Myocyte (in vitro differentiated cells): ENCODE measurements around the gene TBC1D3I. TPM values are rescaled to one million over a fixed set of nuclear protein-coding genes. Genes with fewer than 3 reads are reported as not detected.
"Not testable (repeated sequence)": the region's sequence is repeated elsewhere in the genome, so short reads cannot be mapped to it uniquely, and the experiment has no call there.

Experiments
- DNase-seq: peaks from one replicate; pipeline ENCODE4 v3.0.0-alpha.2; 2012; ENCODE audit warnings: low read depth
- total RNA-seq: library from RNA; depleted of rRNA; stranded (reverse); fragments of >200 nt; gene quantifications from 2 replicates; pipeline ENCODE4 v1.2.3, GENCODE V29; 2014

The TBC1D3I gene
- total RNA-seq, 1 donor from 2014 or later: 0.13 TPM

- DNase-seq: not testable (repeated sequence)
Measured at GRCh38 chr17:36207383-36207782, 57.0 kb downstream of the TBC1D3I start.

DNA sequence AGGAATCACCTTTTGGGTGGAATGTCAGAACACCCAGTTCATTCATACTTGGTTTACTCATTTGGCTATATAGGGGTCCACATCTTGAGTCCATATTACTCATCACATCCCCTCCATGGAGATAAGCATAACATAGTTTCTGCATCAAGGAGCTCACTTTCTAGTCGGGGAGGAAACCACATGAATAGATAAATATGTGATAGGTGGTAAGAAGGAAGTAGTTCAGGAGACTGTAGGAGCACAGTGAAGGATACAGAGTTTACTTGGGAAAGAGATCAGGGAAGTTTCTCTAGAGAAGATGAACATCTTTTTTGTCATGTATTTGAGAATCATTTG, 57.9 kb downstream of the TBC1D3I start:
- DNase-seq: not testable (repeated sequence)

- no peak for DNase-seq
Measured at GRCh38 chr17:36205637-36206485, 58.5 kb downstream of the TBC1D3I start.

DNA sequence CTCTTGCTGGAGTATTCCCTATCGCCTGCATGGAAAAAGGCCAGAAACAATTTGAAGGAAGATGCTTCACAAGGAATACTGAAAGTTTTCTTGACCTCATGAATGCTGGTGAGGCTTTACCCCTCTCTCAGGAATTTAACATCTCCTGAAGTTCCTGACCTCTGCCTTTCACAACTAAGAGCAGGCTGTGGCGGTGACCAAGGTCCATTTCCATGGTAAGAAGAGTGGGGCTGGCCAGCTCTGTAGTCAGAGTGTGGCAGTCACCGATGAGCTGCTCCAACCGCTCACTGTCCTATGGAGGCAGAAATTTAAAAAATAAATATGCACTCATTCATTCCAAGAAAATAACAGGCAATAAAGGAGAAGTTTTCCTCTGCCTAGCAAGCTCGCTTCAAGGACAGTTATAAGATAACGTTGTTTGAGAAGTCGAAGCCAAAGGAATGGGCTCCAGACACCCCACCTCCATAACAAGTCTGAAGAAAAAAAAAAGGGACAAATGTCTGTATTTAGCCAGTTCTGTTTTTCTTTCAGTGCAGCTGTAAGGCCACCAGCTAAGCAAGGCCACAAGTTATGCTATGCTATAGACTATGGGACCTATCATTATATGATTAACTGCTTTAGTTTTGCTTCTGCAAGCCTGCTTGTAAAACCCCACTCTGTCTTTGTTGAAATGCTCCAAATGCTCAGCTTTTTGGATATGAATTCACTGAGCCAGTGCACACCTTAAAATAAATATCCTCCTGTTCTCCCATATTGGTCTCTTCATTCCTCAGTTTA, 59.5 kb downstream of the TBC1D3I start:
- no peak for DNase-seq

Other genes with a start within 250 kb of the TBC1D3I start
- not detected in 2 replicates for gene CCL23, start 246.6 kb downstream of the TBC1D3I start, total RNA-seq
- gene CCL18, start 200.3 kb downstream of the TBC1D3I start, total RNA-seq: not detected in 2 replicates
- gene CCL3, start 174.4 kb downstream of the TBC1D3I start, total RNA-seq: 1.5 TPM in 1 of 2 replicates, not detected in the other
- gene CCL4, start 160.7 kb downstream of the TBC1D3I start, total RNA-seq: not detected in 2 replicates
- 2.2 and 2.4 TPM in 2 replicates for gene TBC1D3B, start 87.9 kb downstream of the TBC1D3I start, total RNA-seq
- gene CCL3L1, start 67.8 kb downstream of the TBC1D3I start, total RNA-seq: not detected in 2 replicates
- not detected in 2 replicates for gene CCL4L2, start 53.5 kb downstream of the TBC1D3I start, total RNA-seq
- gene TBC1D3G, start 59.3 kb upstream of the TBC1D3I start, total RNA-seq: not detected in 2 replicates
- gene TBC1D3H, start 123.9 kb upstream of the TBC1D3I start, total RNA-seq: not detected in 2 replicates
- 42.9 and 49.1 TPM in 2 replicates for gene ZNHIT3, start 222.1 kb upstream of the TBC1D3I start, total RNA-seq